ENCODE results near the gene APBA1. TPM values are rescaled to one million over a fixed set of nuclear protein-coding genes. Genes with fewer than 3 reads are reported as not detected.

The APBA1 gene
- total and polyA plus RNA-seq, 10 donors, result 0.41 to 28.2 (median 13.8) TPM

GRCh38 chr9:69622676-69623075 lies 49.5 kb downstream of the APBA1 start:
- TF ChIP-seq POLR2A (IDR thresholded peaks at IDR 0.05) (no peak), POLR2AphosphoS5 (IDR thresholded peaks at IDR 0.05) (no peak), CTCF (IDR thresholded peaks at IDR 0.05 in 8 of 11, conservative IDR thresholded peaks at IDR 0.05 in 3 of 11) (no peak)
- Histone ChIP-seq H3K27ac (peak overlapping the region in 1 of 8 donors; percentile 4), H3K27me3 (replicated peaks in 1 of 7) (no peaks in the 10 kb centered on the region), H3K36me3 (no peaks in the 10 kb centered on the region), H3K9me3 (no peaks in the 10 kb centered on the region), H3K4me3 (no peak overlapping the region), H3K4me1 (no peaks in the 10 kb centered on the region)
- DNase-seq, result no peak
- intact Hi-C loops (cut with DNase I; ENCODE audit: low total_unique reads), result no loop called here
- whole genome bisulfite sequencing, 5 donors, result 73 to 81% (median 79%) methylated on average over 3 of the region's 3 CpGs

- no peaks in the 10 kb centered on the region for H3K4me1 ChIP-seq
- no peak for DNase-seq
- no peaks in the 10 kb centered on the region for H3K9me3 ChIP-seq
- TF ChIP-seq POLR2A (IDR thresholded peaks at IDR 0.05), result no peak
- TF ChIP-seq CTCF (IDR thresholded peaks at IDR 0.05 in 8 of 11, conservative IDR thresholded peaks at IDR 0.05 in 3 of 11), result no peak
- no peak for TF ChIP-seq POLR2AphosphoS5 (IDR thresholded peaks at IDR 0.05)
- H3K36me3 ChIP-seq, result no peaks in the 10 kb centered on the region
- H3K27me3 ChIP-seq (replicated peaks in 1 of 7), result no peaks in the 10 kb centered on the region
- no peak overlapping the region for H3K27ac ChIP-seq
- no peak overlapping the region for H3K4me3 ChIP-seq
- intact Hi-C loops (cut with DNase I; ENCODE audit: low total_unique reads), result no loop called here
- 72 to 91% (median 84%) methylated on average over 3 of the region's 3 CpGs for WGBS, 5 donors
Observed at GRCh38 chr9:69621730-69622460, 50.3 kb downstream of the APBA1 start.

- no peak overlapping the region for H3K4me3 ChIP-seq
- H3K9me3 ChIP-seq, result no peaks in the 10 kb centered on the region
- TF ChIP-seq POLR2A (IDR thresholded peaks at IDR 0.05), result no peak
- H3K27me3 ChIP-seq (replicated peaks in 1 of 7), result no peaks in the 10 kb centered on the region
- intact Hi-C loops (cut with DNase I; ENCODE audit: low total_unique reads), result no loop called here
- DNase-seq, result no peak
- 88 to 95% (median 92%) methylated on average over 8 of the region's 8 CpGs for WGBS, 5 donors
- no peaks in the 10 kb centered on the region for H3K4me1 ChIP-seq
- H3K36me3 ChIP-seq, result no peaks in the 10 kb centered on the region
- no peak overlapping the region for H3K27ac ChIP-seq
Observed at GRCh38 chr9:69620731-69621130, 51.4 kb downstream of the APBA1 start.

GRCh38 chr9:69619233-69619632 lies 52.9 kb downstream of the APBA1 start:
- no peak for DNase-seq
- H3K9me3 ChIP-seq, result no peaks in the 10 kb centered on the region
- TF ChIP-seq POLR2AphosphoS5 (IDR thresholded peaks at IDR 0.05) (no peak), CTCF (IDR thresholded peaks at IDR 0.05 in 8 of 11, conservative IDR thresholded peaks at IDR 0.05 in 3 of 11) (no peak), POLR2A (IDR thresholded peaks at IDR 0.05) (no peak)
- WGBS, 5 donors, result 68 to 80% (median 69%) methylated on average over 1 of the region's 1 CpG
- no peak overlapping the region for H3K4me3 ChIP-seq
- no peak overlapping the region for H3K27ac ChIP-seq
- no peaks in the 10 kb centered on the region for H3K27me3 ChIP-seq (replicated peaks in 1 of 7)
- H3K4me1 ChIP-seq, result no peaks in the 10 kb centered on the region
- no peaks in the 10 kb centered on the region for H3K36me3 ChIP-seq
- intact Hi-C loops (cut with DNase I; ENCODE audit: low total_unique reads), result no loop called here

Measured in spleen (tissue), 11 donors.